Fibroblast of lung (primary cell): ENCODE measurements around the gene GTPBP1. TPM values are rescaled to one million over a fixed set of nuclear protein-coding genes. Genes with fewer than 3 reads are reported as not detected.

ENCODE experiments used
- DNase-seq, 2 donors: peaks; one replicate each; pipeline versions ENCODE4 v3.0.0 to v3.0.0-alpha.2; 2010; ENCODE audit warnings: low read depth in 2 of 2
- H2AFZ ChIP-seq: 2 replicates; pipeline ENCODE4 v1.5.1; 2012; ENCODE audit warnings: low read length, control low read depth, inconsistent platforms
- H3K27ac ChIP-seq: 2 replicates; pipeline ENCODE4 v1.5.1; 2011; ENCODE audit warnings: low read length, control low read depth; ENCODE audit not compliant: insufficient read depth
- H3K27me3 ChIP-seq: 2 replicates; pipeline ENCODE4 v1.5.1; 2011; ENCODE audit warnings: mild to moderate bottlenecking, low read length; ENCODE audit not compliant: control insufficient read depth, insufficient read depth
- H3K36me3 ChIP-seq: 2 replicates; pipeline ENCODE4 v1.5.1; 2011; ENCODE audit warnings: low read length; ENCODE audit not compliant: control insufficient read depth, insufficient read depth
- H3K4me1 ChIP-seq: 2 replicates; pipeline ENCODE4 v1.5.1; 2011; ENCODE audit warnings: low read length; ENCODE audit not compliant: control insufficient read depth, insufficient read depth; ENCODE audit errors: extremely low read depth
- H3K4me2 ChIP-seq: 2 replicates; pipeline ENCODE4 v1.5.1; 2011; ENCODE audit warnings: low read length, control low read depth; ENCODE audit not compliant: insufficient read depth; ENCODE audit errors: extremely low read depth
- H3K4me3 ChIP-seq, 4 experiments: fragments of 200-600 bp in 1 of 4; sonication (generic) in 1 of 4; replicated peaks in 1 of 4; 2 replicates each; pipeline ENCODE4 v1.5.1; 2011 to 2016; ENCODE audit warnings: low read length in 4 of 4, low read depth in 3 of 4, mild to moderate bottlenecking in 3 of 4, control low read depth in 2 of 4, inconsistent platforms in 1 of 4, mixed read lengths in 1 of 4; ENCODE audit not compliant: insufficient read depth in 1 of 4; ENCODE audit errors: control extremely low read depth in 1 of 4
- H3K79me2 ChIP-seq: 2 replicates; pipeline ENCODE4 v1.5.1; 2012; ENCODE audit warnings: mild to moderate bottlenecking, low read length, inconsistent platforms; ENCODE audit not compliant: control insufficient read depth, insufficient read depth
- H3K9ac ChIP-seq: 2 replicates; pipeline ENCODE4 v1.5.1; 2011; ENCODE audit warnings: mild to moderate bottlenecking, low read length, control low read depth; ENCODE audit not compliant: insufficient read depth
- H3K9me3 ChIP-seq: 2 replicates; pipeline ENCODE4 v1.5.1; 2012; ENCODE audit warnings: low read depth, low read length; ENCODE audit not compliant: control insufficient read depth, insufficient read depth
- H4K20me1 ChIP-seq: 2 replicates; pipeline ENCODE4 v1.5.1; 2011; ENCODE audit warnings: low read length; ENCODE audit not compliant: control insufficient read depth, insufficient read depth; ENCODE audit errors: extremely low read depth
- EZH2 ChIP-seq: IDR thresholded peaks from 2 replicates; pipeline ENCODE4 v1.5.1; 2012; ENCODE audit warnings: low read length, control low read depth, mild to moderate bottlenecking; ENCODE audit errors: missing control alignments
- polyA plus RNA-seq, 2 donors: library from polyadenylated mRNA; depleted of rRNA in 1 of 2; stranded (reverse) in 1 of 2; unstranded in 1 of 2; fragments of >200 nt; gene quantifications; 2 replicates each; pipeline ENCODE4 v1.2.1, GENCODE V29; 2011 to 2012; ENCODE audit warnings: missing spikeins in 1 of 2
- total RNA-seq: library from RNA; depleted of rRNA; stranded (reverse); fragments of >200 nt; gene quantifications from 2 replicates; pipeline ENCODE4 v1.2.1, GENCODE V29; 2014
- TF ChIP-seq, protein P1 (sequence below), 2 donors: IDR thresholded peaks in 1 of 2; conservative IDR thresholded peaks in 1 of 2; 1 replicate in 1 of 2; 2 replicates in 1 of 2; pipeline ENCODE4 v1.5.1; 2011 to 2012; ENCODE audit warnings: low read length in 2 of 2, control low read depth in 1 of 2, inconsistent platforms in 1 of 2, low read depth in 1 of 2, mild to moderate bottlenecking in 1 of 2

The GTPBP1 gene
- total and polyA plus RNA-seq, 2 donors (not counting 1 experiment from before 2014, with no cell fraction given): 20.6 to 23.1 TPM

DNA sequence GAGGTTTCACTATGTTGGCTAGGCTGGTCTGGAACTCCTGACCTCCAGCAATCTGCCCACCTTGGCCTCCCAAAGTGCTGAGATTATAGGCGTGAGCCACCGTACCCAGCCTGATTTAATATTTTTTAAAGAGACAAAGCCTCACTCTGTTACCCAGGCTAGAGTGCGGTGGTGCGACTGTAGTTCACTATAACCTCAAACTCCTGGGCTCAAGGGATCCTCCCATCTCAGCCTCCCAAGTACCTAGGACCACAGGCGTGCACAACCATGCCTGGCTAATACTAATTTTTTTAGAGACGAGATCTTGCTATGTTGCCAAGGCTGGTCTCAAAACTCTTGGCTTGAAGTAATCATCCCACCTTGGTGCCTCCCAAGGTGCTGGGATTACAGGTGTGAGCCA, 13.5 kb downstream of the GTPBP1 start:
- Histone ChIP-seq H3K27me3 (no peaks in the 10 kb centered on the region), H3K27ac (peak overlapping the region; percentile 17), H3K4me3 (no peak overlapping the region), H3K36me3 (peaks cover 10% of the 10 kb centered on the region), H4K20me1 (no peaks in the 10 kb centered on the region), H2AFZ (no peak overlapping the region), H3K4me1 (peaks cover 5% of the 10 kb centered on the region), H3K9me3 (no peaks in the 10 kb centered on the region), H3K79me2 (peaks cover 13% of the 10 kb centered on the region), H3K4me2 (no peak overlapping the region), H3K9ac (no peak overlapping the region)
- no peak for TF ChIP-seq EZH2
- TF ChIP-seq, protein P1, sequence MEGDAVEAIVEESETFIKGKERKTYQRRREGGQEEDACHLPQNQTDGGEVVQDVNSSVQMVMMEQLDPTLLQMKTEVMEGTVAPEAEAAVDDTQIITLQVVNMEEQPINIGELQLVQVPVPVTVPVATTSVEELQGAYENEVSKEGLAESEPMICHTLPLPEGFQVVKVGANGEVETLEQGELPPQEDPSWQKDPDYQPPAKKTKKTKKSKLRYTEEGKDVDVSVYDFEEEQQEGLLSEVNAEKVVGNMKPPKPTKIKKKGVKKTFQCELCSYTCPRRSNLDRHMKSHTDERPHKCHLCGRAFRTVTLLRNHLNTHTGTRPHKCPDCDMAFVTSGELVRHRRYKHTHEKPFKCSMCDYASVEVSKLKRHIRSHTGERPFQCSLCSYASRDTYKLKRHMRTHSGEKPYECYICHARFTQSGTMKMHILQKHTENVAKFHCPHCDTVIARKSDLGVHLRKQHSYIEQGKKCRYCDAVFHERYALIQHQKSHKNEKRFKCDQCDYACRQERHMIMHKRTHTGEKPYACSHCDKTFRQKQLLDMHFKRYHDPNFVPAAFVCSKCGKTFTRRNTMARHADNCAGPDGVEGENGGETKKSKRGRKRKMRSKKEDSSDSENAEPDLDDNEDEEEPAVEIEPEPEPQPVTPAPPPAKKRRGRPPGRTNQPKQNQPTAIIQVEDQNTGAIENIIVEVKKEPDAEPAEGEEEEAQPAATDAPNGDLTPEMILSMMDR (conservative IDR thresholded peaks at IDR 0.05 in 1 of 2, IDR thresholded peaks at IDR 0.05 in 1 of 2; ENCODE audit: low read depth in 1 of 2, low read length in 2 of 2): no peak
- no peak for DNase-seq

- no peak overlapping the region for H2AFZ ChIP-seq
- peaks cover 4% of the 10 kb centered on the region for H3K79me2 ChIP-seq
- DNase-seq: no peak
- no peak overlapping the region for H3K4me2 ChIP-seq
- no peak overlapping the region for H3K4me3 ChIP-seq
- no peak overlapping the region for H3K9ac ChIP-seq
- peaks cover 5% of the 10 kb centered on the region for H3K4me1 ChIP-seq
- H3K27me3 ChIP-seq: no peaks in the 10 kb centered on the region
- H4K20me1 ChIP-seq: no peaks in the 10 kb centered on the region
- TF ChIP-seq EZH2: no peak
- TF ChIP-seq, protein P1 (conservative IDR thresholded peaks at IDR 0.05 in 1 of 2, IDR thresholded peaks at IDR 0.05 in 1 of 2; ENCODE audit: low read depth in 1 of 2, low read length in 2 of 2): no peak
- no peaks in the 10 kb centered on the region for H3K9me3 ChIP-seq
- peaks cover 15% of the 10 kb centered on the region for H3K36me3 ChIP-seq
- no peak overlapping the region for H3K27ac ChIP-seq
Measured at GRCh38 chr22:38720350-38720749, 14.6 kb downstream of the GTPBP1 start.

GRCh38 chr22:38721551-38721950, 15.8 kb downstream of the GTPBP1 start:
- no peaks in the 10 kb centered on the region for H3K9me3 ChIP-seq
- H3K36me3 ChIP-seq: peaks cover 24% of the 10 kb centered on the region
- H3K4me3 ChIP-seq: no peak overlapping the region
- DNase-seq: no peak
- no peaks in the 10 kb centered on the region for H3K79me2 ChIP-seq
- H3K27me3 ChIP-seq: no peaks in the 10 kb centered on the region
- peaks cover 5% of the 10 kb centered on the region for H3K4me1 ChIP-seq
- H2AFZ ChIP-seq: no peak overlapping the region
- no peaks in the 10 kb centered on the region for H4K20me1 ChIP-seq
- no peak overlapping the region for H3K27ac ChIP-seq
- no peak overlapping the region for H3K4me2 ChIP-seq
- TF ChIP-seq EZH2: no peak
- TF ChIP-seq, protein P1 (conservative IDR thresholded peaks at IDR 0.05 in 1 of 2, IDR thresholded peaks at IDR 0.05 in 1 of 2; ENCODE audit: low read depth in 1 of 2, low read length in 2 of 2): no peak
- no peak overlapping the region for H3K9ac ChIP-seq
